HL-60 (cell line): ENCODE measurements around the gene HTR3E.

Experiments
- DNase-seq, 2 experiments: peaks; one replicate each; pipeline ENCODE4 v3.0.0-alpha.2; 2010 to 2020; ENCODE audit warnings: low read depth in 1 of 2, low spot score in 1 of 2
- H3K27ac ChIP-seq: fragments of 250-450 bp; sonication (Bioruptor Pico); replicated peaks from 2 replicates; pipeline ENCODE4 v1.5.1; 2020; ENCODE audit warnings: mild to moderate bottlenecking, moderate library complexity
- H3K27me3 ChIP-seq: fragments of 250-450 bp; sonication (Bioruptor Pico); 2 replicates; pipeline ENCODE4 v1.5.1; 2021; ENCODE audit warnings: mild to moderate bottlenecking, moderate library complexity; ENCODE audit not compliant: insufficient read depth, poor library complexity, severe bottlenecking
- H3K4me3 ChIP-seq: replicated peaks from 2 replicates; pipeline ENCODE4 v1.5.1; 2011; ENCODE audit warnings: mild to moderate bottlenecking, control low read depth, low read length; ENCODE audit not compliant: insufficient read depth
- GABPA ChIP-seq: IDR thresholded peaks from 2 replicates; pipeline ENCODE4 v1.6.1; 2012; ENCODE audit warnings: low read depth
- POLR2AphosphoS5 ChIP-seq: IDR thresholded peaks from 2 replicates; pipeline ENCODE4 v1.6.1; 2012; ENCODE audit warnings: low read depth
- SPI1 ChIP-seq: IDR thresholded peaks from 2 replicates; pipeline ENCODE4 v1.6.1; 2012; ENCODE audit warnings: low read depth, mild to moderate bottlenecking, borderline replicate concordance
- TF ChIP-seq, protein P1 (sequence below): IDR thresholded peaks from one replicate; pipeline ENCODE4 v1.5.1; 2011; ENCODE audit warnings: low read length, control low read depth, inconsistent platforms; ENCODE audit not compliant: insufficient read depth
- TF ChIP-seq, protein P2 (sequence below): IDR thresholded peaks from 2 replicates; pipeline ENCODE4 v1.6.1; 2012; ENCODE audit warnings: low read depth; ENCODE audit not compliant: insufficient replicate concordance

Gene HTR3E

DNA sequence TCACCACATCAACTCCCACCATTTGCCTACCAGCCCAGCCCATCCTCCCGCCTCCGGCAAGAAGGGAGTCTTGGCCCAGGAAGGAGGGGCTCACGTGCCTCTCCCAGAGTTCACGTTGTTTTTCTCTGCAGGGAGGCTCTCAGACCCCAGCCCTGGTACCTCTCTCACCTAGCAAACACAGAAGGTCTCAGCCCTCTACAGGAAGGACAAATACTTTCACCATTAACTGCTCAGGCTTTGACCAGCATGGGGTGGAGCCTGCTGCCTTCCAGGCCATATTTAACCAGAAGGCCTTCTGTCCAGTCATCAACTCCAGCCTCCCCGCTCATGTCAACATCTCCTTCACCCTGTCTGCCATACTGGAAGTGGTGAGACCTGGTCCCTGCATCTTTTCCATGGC, 19.0 kb upstream of the HTR3E start:
- H3K4me3 ChIP-seq, result no peak overlapping the region
- TF ChIP-seq, protein P1, sequence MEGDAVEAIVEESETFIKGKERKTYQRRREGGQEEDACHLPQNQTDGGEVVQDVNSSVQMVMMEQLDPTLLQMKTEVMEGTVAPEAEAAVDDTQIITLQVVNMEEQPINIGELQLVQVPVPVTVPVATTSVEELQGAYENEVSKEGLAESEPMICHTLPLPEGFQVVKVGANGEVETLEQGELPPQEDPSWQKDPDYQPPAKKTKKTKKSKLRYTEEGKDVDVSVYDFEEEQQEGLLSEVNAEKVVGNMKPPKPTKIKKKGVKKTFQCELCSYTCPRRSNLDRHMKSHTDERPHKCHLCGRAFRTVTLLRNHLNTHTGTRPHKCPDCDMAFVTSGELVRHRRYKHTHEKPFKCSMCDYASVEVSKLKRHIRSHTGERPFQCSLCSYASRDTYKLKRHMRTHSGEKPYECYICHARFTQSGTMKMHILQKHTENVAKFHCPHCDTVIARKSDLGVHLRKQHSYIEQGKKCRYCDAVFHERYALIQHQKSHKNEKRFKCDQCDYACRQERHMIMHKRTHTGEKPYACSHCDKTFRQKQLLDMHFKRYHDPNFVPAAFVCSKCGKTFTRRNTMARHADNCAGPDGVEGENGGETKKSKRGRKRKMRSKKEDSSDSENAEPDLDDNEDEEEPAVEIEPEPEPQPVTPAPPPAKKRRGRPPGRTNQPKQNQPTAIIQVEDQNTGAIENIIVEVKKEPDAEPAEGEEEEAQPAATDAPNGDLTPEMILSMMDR, result no peak
- no peak for TF ChIP-seq SPI1
- TF ChIP-seq POLR2AphosphoS5, result no peak
- TF ChIP-seq GABPA, result no peak
- TF ChIP-seq, protein P2, sequence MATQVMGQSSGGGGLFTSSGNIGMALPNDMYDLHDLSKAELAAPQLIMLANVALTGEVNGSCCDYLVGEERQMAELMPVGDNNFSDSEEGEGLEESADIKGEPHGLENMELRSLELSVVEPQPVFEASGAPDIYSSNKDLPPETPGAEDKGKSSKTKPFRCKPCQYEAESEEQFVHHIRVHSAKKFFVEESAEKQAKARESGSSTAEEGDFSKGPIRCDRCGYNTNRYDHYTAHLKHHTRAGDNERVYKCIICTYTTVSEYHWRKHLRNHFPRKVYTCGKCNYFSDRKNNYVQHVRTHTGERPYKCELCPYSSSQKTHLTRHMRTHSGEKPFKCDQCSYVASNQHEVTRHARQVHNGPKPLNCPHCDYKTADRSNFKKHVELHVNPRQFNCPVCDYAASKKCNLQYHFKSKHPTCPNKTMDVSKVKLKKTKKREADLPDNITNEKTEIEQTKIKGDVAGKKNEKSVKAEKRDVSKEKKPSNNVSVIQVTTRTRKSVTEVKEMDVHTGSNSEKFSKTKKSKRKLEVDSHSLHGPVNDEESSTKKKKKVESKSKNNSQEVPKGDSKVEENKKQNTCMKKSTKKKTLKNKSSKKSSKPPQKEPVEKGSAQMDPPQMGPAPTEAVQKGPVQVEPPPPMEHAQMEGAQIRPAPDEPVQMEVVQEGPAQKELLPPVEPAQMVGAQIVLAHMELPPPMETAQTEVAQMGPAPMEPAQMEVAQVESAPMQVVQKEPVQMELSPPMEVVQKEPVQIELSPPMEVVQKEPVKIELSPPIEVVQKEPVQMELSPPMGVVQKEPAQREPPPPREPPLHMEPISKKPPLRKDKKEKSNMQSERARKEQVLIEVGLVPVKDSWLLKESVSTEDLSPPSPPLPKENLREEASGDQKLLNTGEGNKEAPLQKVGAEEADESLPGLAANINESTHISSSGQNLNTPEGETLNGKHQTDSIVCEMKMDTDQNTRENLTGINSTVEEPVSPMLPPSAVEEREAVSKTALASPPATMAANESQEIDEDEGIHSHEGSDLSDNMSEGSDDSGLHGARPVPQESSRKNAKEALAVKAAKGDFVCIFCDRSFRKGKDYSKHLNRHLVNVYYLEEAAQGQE, result no peak
- no peak overlapping the region for H3K27ac ChIP-seq
- DNase-seq, result no peak
- no peaks in the 10 kb centered on the region for H3K27me3 ChIP-seq

DNA sequence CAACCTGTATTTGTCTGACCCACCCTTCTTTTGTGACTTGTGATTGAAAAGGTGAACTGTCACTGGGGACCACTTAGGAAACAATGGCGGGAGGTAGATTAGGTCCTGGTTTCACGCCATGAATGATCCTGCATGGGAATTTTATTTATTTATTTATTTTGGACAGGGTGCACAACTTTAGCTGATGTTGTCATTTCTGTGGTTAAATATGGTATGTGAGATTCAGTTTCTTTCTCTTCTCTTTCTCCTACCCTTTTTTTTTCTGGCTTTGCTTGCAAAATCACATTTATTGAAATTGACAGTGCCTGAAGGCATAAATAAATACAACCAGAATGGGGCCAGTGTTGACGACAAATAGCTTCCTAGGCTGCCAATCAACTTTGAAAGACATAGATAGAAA, 18.0 kb upstream of the HTR3E start:
- Histone ChIP-seq H3K27me3 (no peaks in the 10 kb centered on the region), H3K27ac (no peak overlapping the region), H3K4me3 (no peak overlapping the region)
- TF ChIP-seq, protein P2, result no peak
- TF ChIP-seq GABPA, result no peak
- TF ChIP-seq, protein P1, result no peak
- no peak for TF ChIP-seq SPI1
- no peak for DNase-seq

DNA sequence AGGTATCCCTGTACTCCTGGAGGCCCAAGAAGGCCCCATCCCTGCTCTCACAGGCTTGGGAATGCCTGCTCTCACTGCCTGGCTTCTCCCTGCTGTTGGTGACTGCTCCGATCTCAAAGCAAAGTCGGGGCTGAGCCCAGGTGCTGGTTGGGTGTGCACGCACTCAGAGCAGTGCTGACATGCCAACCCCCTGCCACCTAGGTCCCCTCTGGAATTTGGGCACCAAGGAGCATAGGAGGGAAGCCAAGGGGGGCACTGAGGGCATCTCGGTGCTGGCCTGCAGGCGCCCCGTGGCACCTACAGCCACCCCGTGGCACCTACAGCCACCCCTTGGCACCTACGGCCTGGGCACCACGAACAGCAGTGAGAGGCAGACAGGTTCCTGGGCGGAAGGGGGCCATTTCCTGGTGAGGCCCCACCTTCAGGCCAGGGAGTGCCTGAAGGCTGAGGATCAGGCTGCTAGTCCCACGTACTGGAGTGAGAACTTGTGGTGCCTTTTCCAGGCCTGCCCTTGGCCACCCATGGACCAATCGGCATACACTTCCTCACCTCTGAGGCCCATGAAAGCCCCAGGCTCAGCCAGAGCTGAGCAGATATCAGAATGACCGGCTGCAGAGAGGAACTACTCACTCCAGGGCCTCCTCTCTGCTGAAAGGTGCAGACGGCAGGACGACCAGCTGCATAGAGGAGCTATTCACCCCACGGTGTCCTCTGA, 15.6 kb upstream of the HTR3E start:
- TF ChIP-seq GABPA, result no peak
- TF ChIP-seq SPI1, result no peak
- TF ChIP-seq, protein P2, result no peak
- TF ChIP-seq, protein P1, result no peak
- no peak for TF ChIP-seq POLR2AphosphoS5
- no peak overlapping the region for H3K4me3 ChIP-seq
- DNase-seq, result no peak
- H3K27ac ChIP-seq, result no peak overlapping the region
- H3K27me3 ChIP-seq, result no peaks in the 10 kb centered on the region
